Left lung (tissue), 10 donors: ENCODE measurements around the gene SSC5D. TPM values are rescaled to one million over a fixed set of nuclear protein-coding genes. Genes with fewer than 3 reads are reported as not detected.

Experiments
- ATAC-seq: fragments of 200-7000 bp; cut with Tn5 transposase; one replicate; pipeline ENCODE4 v1.9.1; 2020; ENCODE audit warnings: moderate library complexity
- DNase-seq, 4 donors: peaks; one replicate each; pipeline ENCODE4 v3.0.0-alpha.2; 2013 to 2020
- H3K27ac ChIP-seq, 2 donors: fragments of 200-600 bp; sonication (generic) in 1 of 2; one replicate each; pipeline versions ENCODE4 v1.5.0 to v1.8.0; 2020 to 2021
- H3K27me3 ChIP-seq, 2 donors: fragments of 200-600 bp; sonication (generic) in 1 of 2; one replicate each; pipeline versions ENCODE4 v1.5.0 to v1.8.0; 2020 to 2021
- H3K36me3 ChIP-seq, 2 donors: fragments of 200-600 bp; sonication (generic) in 1 of 2; one replicate each; pipeline versions ENCODE4 v1.5.0 to v1.8.0; 2020 to 2021
- H3K4me1 ChIP-seq, 2 donors: fragments of 200-600 bp; one replicate each; pipeline ENCODE4 v1.8.0; 2021
- H3K4me3 ChIP-seq, 2 donors: fragments of 200-600 bp; sonication (generic) in 1 of 2; one replicate each; pipeline versions ENCODE4 v1.5.0 to v1.8.0; 2020 to 2021; ENCODE audit warnings: mild to moderate bottlenecking in 1 of 2
- H3K9me3 ChIP-seq, 2 donors: fragments of 200-600 bp; sonication (generic) in 1 of 2; one replicate each; pipeline versions ENCODE4 v1.5.0 to v1.8.0; 2020 to 2021
- intact Hi-C, 2 donors: fragments of 100-400 bp; cut with DNase I; formaldehyde crosslinking; loops; one replicate each; pipeline versions ENCODE4 v1.11.2 to v1.14.2; 2022
- polyA plus RNA-seq, 6 donors: library from polyadenylated mRNA; unstranded; fragments of 120-200 nt; gene quantifications; one replicate each; pipeline ENCODE4 v1.2.1, GENCODE V29; 2013; ENCODE audit not compliant: insufficient read length in 6 of 6
- total RNA-seq, 2 donors: library from RNA; stranded (reverse); fragmentation: NEBNext Ultra II Directional; extraction: Animal tissue kit (Norgen Biotek cat#: 25700); gene quantifications; one replicate each; pipeline ENCODE4 v1.2.1, GENCODE V29; 2021
- TF ChIP-seq, protein P1 (sequence below), 2 donors: fragments of 200-600 bp; sonication (generic) in 1 of 2; IDR thresholded peaks; one replicate each; pipeline versions ENCODE4 v1.5.0 to v1.8.0; 2021; ENCODE audit warnings: antibody characterized with exemption in 2 of 2
- donor health status: DM: no; HTN: yes; CAD: no.
- donor health status: DM: no; HTN: no; CAD: no.

Gene SSC5D
- total and polyA plus RNA-seq, 8 donors = 4.1 to 45.9 (median 8.0) TPM

DNA sequence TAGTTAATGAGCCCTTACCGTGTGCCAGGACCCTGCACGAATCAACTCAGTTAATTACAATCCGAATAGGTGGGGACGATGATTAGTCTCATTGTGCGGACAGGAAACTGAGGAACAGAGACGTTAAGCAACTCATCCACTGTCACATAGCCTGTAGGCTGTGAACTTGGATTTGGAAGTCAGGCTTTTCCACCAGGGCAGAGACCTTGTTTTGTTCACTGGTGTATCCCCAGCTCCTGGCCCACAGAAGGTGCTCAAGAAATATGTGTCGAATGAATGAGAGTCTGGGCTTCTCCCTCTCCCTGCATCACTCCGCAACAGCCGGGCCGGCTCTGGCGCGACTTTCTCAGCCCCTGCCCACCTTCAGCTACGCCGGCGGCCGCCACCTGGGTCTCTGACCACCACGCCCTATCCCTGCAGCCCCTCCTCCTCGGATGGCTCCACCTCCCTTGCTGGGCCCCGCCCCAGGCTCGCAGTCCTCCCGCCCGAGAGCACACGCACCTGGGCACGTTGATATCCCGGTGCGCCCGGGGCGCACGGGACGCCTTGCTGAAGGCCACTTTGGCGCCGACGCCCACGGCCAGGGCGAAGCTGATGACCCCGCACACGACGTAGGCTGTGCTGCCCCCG is 46.4 kb upstream of the SSC5D start:
- intact Hi-C loops = no loop called here
- Histone ChIP-seq H3K27me3 (peaks cover 60 to 100% of the 10 kb centered on the region in 2 donors), H3K4me3 (no peak overlapping the region), H3K27ac (no peak overlapping the region), H3K9me3 (no peaks in the 10 kb centered on the region), H3K4me1 (peaks cover 0 to 13% of the 10 kb centered on the region in 2 donors), H3K36me3 (no peaks in the 10 kb centered on the region)
- TF ChIP-seq, protein P1, sequence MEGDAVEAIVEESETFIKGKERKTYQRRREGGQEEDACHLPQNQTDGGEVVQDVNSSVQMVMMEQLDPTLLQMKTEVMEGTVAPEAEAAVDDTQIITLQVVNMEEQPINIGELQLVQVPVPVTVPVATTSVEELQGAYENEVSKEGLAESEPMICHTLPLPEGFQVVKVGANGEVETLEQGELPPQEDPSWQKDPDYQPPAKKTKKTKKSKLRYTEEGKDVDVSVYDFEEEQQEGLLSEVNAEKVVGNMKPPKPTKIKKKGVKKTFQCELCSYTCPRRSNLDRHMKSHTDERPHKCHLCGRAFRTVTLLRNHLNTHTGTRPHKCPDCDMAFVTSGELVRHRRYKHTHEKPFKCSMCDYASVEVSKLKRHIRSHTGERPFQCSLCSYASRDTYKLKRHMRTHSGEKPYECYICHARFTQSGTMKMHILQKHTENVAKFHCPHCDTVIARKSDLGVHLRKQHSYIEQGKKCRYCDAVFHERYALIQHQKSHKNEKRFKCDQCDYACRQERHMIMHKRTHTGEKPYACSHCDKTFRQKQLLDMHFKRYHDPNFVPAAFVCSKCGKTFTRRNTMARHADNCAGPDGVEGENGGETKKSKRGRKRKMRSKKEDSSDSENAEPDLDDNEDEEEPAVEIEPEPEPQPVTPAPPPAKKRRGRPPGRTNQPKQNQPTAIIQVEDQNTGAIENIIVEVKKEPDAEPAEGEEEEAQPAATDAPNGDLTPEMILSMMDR (IDR thresholded peaks at IDR 0.05) = no peak
- no peak for DNase-seq
- no peak for ATAC-seq

DNA sequence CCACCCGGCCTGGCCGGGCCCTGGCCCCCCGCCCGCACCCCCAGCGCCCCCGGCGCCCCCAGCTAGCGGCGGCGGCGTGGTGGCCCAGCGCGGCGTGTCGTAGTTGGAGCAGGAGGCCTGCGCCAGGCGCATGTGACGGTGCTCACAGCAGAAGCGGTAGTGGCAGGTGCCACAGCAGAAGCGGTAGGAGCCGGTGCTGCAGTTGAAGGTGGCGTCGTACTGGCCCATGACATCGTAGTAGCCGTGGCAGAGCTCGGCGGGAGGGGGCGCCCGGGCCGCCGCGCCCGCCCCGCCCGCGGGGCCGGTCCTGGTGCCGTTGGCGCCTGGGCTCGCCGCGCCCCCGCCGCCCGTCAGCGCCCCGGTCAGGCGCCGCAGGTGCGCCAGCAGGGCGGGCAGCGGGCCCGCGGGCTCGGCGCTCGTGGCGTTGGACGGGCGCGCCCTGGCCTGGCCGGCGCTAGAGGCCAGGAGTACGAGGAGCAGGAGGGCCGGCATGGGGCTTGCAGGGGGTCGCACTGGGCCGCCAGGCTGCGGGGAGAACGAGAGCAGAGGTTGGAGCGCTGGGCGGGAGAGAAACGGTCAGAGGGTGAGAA is 45.8 kb upstream of the SSC5D start:
- no peak for ATAC-seq
- no peak for DNase-seq
- no peaks in the 10 kb centered on the region for H3K36me3 ChIP-seq
- no peak overlapping the region for H3K27ac ChIP-seq
- no peaks in the 10 kb centered on the region for H3K9me3 ChIP-seq
- H3K4me3 ChIP-seq = no peak overlapping the region
- H3K4me1 ChIP-seq = peaks cover 0 to 13% of the 10 kb centered on the region in 2 donors
- H3K27me3 ChIP-seq = peaks cover 60 to 100% of the 10 kb centered on the region in 2 donors
- intact Hi-C loops = no loop called here
- TF ChIP-seq, protein P1 (IDR thresholded peaks at IDR 0.05) = no peak

DNA sequence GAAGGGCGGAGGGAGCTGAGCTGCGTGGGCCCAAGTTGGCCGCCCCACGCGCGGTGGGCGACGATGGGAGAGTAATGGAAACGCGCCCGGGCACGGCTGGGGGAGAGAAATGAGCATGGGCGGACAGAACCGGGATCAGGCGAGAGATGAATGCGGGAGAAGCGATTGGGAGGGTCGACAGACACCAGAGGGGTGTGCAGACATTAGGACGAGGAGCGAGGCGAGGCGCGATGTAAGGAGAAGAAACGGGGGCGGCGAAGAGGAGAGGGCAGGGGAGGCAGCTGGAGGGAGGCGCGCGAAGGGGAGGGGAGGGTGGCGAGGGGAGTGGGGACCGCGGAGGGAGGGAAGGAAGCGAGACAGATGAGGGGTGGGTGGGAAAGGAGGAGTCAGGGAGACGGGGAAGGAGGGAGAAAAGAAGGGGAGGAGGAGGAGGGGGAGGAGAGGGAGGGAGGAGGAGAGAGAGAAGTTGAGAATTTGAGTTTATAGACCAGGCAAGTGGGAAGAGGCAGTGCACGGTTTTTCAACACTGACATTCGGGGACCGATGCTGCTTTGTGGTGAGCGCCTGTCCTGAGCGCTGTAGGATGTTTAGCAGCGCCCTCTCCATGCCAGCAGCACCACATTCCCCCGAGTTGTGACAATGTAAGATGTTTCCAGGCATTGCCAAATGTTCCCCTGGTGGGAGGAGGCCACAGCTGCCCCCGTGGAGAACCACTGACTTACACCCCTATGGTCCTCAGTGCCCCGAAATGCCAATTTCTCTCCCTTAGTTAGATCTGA is 45.0 kb upstream of the SSC5D start, which contains the start of gene SHISA7:
SHISA7 (minus strand) TSS at position 256 of the 779 bp plus-strand sequence. CDS start 437 bp downstream, outside the sequence.
- Histone ChIP-seq H3K4me1 (peaks cover 0 to 13% of the 10 kb centered on the region in 2 donors), H3K4me3 (no peak within 1 kb of the TSS), H3K36me3 (no peaks in the 10 kb centered on the region), H3K27me3 (peaks cover 60 to 96% of the 10 kb centered on the region in 2 donors), H3K9me3 (no peaks in the 10 kb centered on the region), H3K27ac (no peak within 1 kb of the TSS)
- no peak for DNase-seq
- no peak for ATAC-seq
- intact Hi-C loops = no loop called here
- TF ChIP-seq, protein P1 (IDR thresholded peaks at IDR 0.05) = no peak

DNA sequence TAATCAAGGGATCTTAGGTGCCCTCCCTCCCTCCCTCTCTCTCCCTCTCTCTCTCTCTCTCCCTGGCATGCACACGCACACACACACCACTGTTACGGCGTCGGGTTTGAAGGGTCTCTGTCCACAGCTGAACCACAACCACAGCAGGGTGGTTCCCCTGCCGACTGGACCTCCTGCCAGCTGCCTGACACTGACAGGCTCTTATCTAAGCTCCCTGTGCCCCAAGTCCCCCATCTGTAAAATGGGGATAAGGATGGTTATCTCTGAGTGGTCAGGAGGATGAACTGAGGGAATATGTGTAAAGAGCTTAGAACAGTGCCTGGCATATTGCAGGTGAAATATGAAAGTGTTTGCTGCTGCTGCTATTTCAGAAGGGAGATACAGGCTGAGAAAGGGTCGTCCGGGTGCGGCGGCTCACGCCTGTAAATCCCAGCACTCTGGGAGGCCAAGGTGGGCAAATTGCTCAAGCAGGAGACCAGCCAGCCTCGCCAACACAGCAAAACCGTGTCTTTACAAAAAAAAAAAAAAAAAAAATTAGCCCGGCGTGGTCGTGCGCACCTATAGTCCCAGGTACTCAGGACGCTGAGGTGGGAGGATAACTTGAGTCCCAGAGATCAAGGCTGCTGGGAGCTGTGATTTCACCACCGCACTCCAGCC is 44.3 kb upstream of the SSC5D start:
- peaks cover 0 to 13% of the 10 kb centered on the region in 2 donors for H3K4me1 ChIP-seq
- H3K27ac ChIP-seq = no peak overlapping the region
- no peak overlapping the region for H3K4me3 ChIP-seq
- DNase-seq (no peak), ATAC-seq (no peak)
- intact Hi-C loops = no loop called here
- TF ChIP-seq, protein P1 (IDR thresholded peaks at IDR 0.05) = no peak
- no peaks in the 10 kb centered on the region for H3K9me3 ChIP-seq
- H3K36me3 ChIP-seq = no peaks in the 10 kb centered on the region
- peaks cover 55 to 89% of the 10 kb centered on the region in 2 donors for H3K27me3 ChIP-seq
